Endothelial cell of umbilical vein (primary cell): Measurements from ENCODE around the gene CD164L2. TPM values are rescaled to one million over a fixed set of nuclear protein-coding genes. Genes with fewer than 3 reads are reported as not detected.

Experiments
- BruUV-seq: library from RNA; stranded (reverse); fragments of 400-500 nt; replicated peaks from 2 replicates; lab custom pipeline; 2021; lab: Mats Ljungman, UMichigan
- CTCF ChIA-PET: fragments of 300-600, 350-600 bp; sonication (Branson Sonifier 250); formaldehyde crosslinking; loops from one replicate; lab custom pipeline; 2021; ENCODE audit warnings: antibody characterized with exemption, inconsistent platforms; lab: Charles Lee
- POLR2A ChIA-PET: fragments of 300-600, 350-600 bp; sonication (Branson Sonifier 250); formaldehyde crosslinking; loops from one replicate; lab custom pipeline; 2021; ENCODE audit warnings: antibody characterized with exemption, inconsistent platforms; lab: Charles Lee
- DNase-seq: peaks from one replicate; pipeline ENCODE4 v3.0.0-alpha.2; 2011; ENCODE audit warnings: low read depth, low spot score
- FAIRE-seq: peaks from 2 replicates; lab custom pipeline; 2011; peaks lifted over from hg19 to GRCh38; lab: Jason Lieb, UNC
- H2AFZ ChIP-seq: 2 replicates; pipeline ENCODE4 v1.6.0; 2012; ENCODE audit warnings: low read depth, low read length, control low read depth, inconsistent platforms
- H3K27ac ChIP-seq: 2 replicates; pipeline ENCODE4 v1.5.1; 2011; ENCODE audit warnings: low read depth, mild to moderate bottlenecking, control low read depth, low read length, moderate library complexity; ENCODE audit not compliant: insufficient read depth
- H3K27me3 ChIP-seq, 2 experiments: 2 replicates each; pipeline versions ENCODE4 v1.6.0 to v1.6.1; 2011; ENCODE audit warnings: low read length in 2 of 2, mixed read lengths in 1 of 2; ENCODE audit not compliant: control insufficient read depth in 2 of 2, insufficient read depth in 2 of 2
- H3K36me3 ChIP-seq, 2 experiments: 2 replicates in 1 of 2; 3 replicates in 1 of 2; pipeline ENCODE4 v1.5.1; 2011; ENCODE audit warnings: low read length in 2 of 2, mild to moderate bottlenecking in 1 of 2, moderate library complexity in 1 of 2; ENCODE audit not compliant: control insufficient read depth in 2 of 2, insufficient read depth in 2 of 2; ENCODE audit errors: extremely low read depth in 1 of 2
- H3K4me1 ChIP-seq: 3 replicates; pipeline ENCODE4 v1.5.1; 2011; ENCODE audit warnings: mild to moderate bottlenecking, low read length; ENCODE audit not compliant: control insufficient read depth, insufficient read depth; ENCODE audit errors: extremely low read depth
- H3K4me2 ChIP-seq: 2 replicates; pipeline ENCODE4 v1.6.1; 2011; ENCODE audit warnings: low read length, control low read depth, mixed read lengths; ENCODE audit not compliant: insufficient read depth
- H3K4me3 ChIP-seq, 3 experiments: fragments of 200-600 bp in 1 of 3; sonication (generic), shearing (Covaris generic) in 1 of 3; replicated peaks in 1 of 3; 2 replicates each; pipeline ENCODE4 v1.5.1; 2011 to 2016; ENCODE audit warnings: control low read depth in 3 of 3, low read length in 3 of 3, mild to moderate bottlenecking in 2 of 3, inconsistent platforms in 1 of 3, low read depth in 1 of 3, moderate library complexity in 1 of 3; ENCODE audit not compliant: insufficient read depth in 1 of 3
- H3K79me2 ChIP-seq: 2 replicates; pipeline ENCODE4 v1.6.0; 2012; ENCODE audit warnings: low read length, inconsistent platforms; ENCODE audit not compliant: control insufficient read depth, insufficient read depth
- H3K9ac ChIP-seq: replicated peaks from 2 replicates; pipeline ENCODE3; 2011; ENCODE audit warnings: low read length, control low read depth; ENCODE audit not compliant: insufficient read depth; ENCODE audit errors: extremely low read depth
- H3K9me1 ChIP-seq: replicated peaks from 3 replicates; pipeline ENCODE4 v1.6.0; 2011; ENCODE audit warnings: mild to moderate bottlenecking, low read length; ENCODE audit not compliant: control insufficient read depth, insufficient read depth; ENCODE audit errors: extremely low read depth
- H3K9me3 ChIP-seq: replicated peaks from 2 replicates; pipeline ENCODE4 v1.5.1; 2012; ENCODE audit warnings: low read length, inconsistent platforms; ENCODE audit not compliant: control insufficient read depth, insufficient read depth
- H4K20me1 ChIP-seq: replicated peaks from 2 replicates; pipeline ENCODE3; 2011; ENCODE audit warnings: mild to moderate bottlenecking, low read length; ENCODE audit not compliant: control insufficient read depth, insufficient read depth; ENCODE audit errors: extremely low read depth
- EZH2 ChIP-seq: IDR thresholded peaks from 2 replicates; pipeline ENCODE4 v1.6.1; 2012; ENCODE audit warnings: borderline replicate concordance, low read depth, mild to moderate bottlenecking, moderate library complexity, low read length, inconsistent platforms; ENCODE audit not compliant: severe bottlenecking
- FOS ChIP-seq: IDR thresholded peaks from 2 replicates; pipeline ENCODE4 v1.6.1; 2011; ENCODE audit warnings: mild to moderate bottlenecking, low read length, moderate library complexity, borderline replicate concordance; ENCODE audit not compliant: insufficient read depth
- GATA2 ChIP-seq: IDR thresholded peaks from 2 replicates; pipeline ENCODE4 v1.7.0; 2011; ENCODE audit warnings: low read depth, mild to moderate bottlenecking, moderate library complexity, mixed read lengths, low read length; ENCODE audit not compliant: insufficient read length, insufficient read depth
- JUN ChIP-seq: IDR thresholded peaks from 2 replicates; pipeline ENCODE4 v1.6.1; 2011; ENCODE audit warnings: borderline replicate concordance, low read depth; ENCODE audit not compliant: insufficient read length, insufficient read depth
- MYC ChIP-seq: IDR thresholded peaks from one replicate; pipeline ENCODE4 v1.6.1; 2011; ENCODE audit warnings: mild to moderate bottlenecking, low read depth, low read length
- POLR2A ChIP-seq: IDR thresholded peaks from 2 replicates; pipeline ENCODE4 v1.6.1; 2012; ENCODE audit warnings: low read depth, mild to moderate bottlenecking, control low read depth, low read length
- POLR2AphosphoS5 ChIP-seq: IDR thresholded peaks from 2 replicates; pipeline ENCODE4 v1.6.1; 2012; ENCODE audit warnings: low read depth, mild to moderate bottlenecking, control low read depth, low read length, moderate library complexity; ENCODE audit not compliant: insufficient read depth
- dilution Hi-C: fragments of 300-500 bp; cut with MboI; formaldehyde crosslinking; loops from one replicate; pipeline ENCODE4 v1.15.0; 2019; ENCODE audit warnings: low sequenced_read_pairs; ENCODE audit not compliant: extremely low pct_ligation_motif_present
- intact Hi-C: fragments of 100-400 bp; cut with micrococcal nuclease; formaldehyde crosslinking; loops from one replicate; pipeline ENCODE4 v1.10.0; 2022
- polyA plus RNA-seq, 4 experiments: library from polyadenylated mRNA; depleted of rRNA in 3 of 4; stranded (reverse) in 3 of 4; unstranded in 1 of 4; fragments of >200 nt; gene quantifications; 2 replicates each; pipeline versions ENCODE4 v1.2.1 to v1.2.3, GENCODE V29; 2011 to 2012; ENCODE audit warnings: missing spikeins in 1 of 4
- total RNA-seq: library from RNA; stranded (reverse); gene quantifications from 2 replicates; pipeline ENCODE4 v1.2.3, GENCODE V29; 2021
- TF ChIP-seq, protein P1 (sequence below), 2 donors: IDR thresholded peaks; 1 replicate in 1 of 2; 2 replicates in 1 of 2; pipeline ENCODE4 v1.5.1; 2011; ENCODE audit warnings: low read length in 2 of 2, mild to moderate bottlenecking in 2 of 2, moderate library complexity in 2 of 2, control low read depth in 1 of 2, inconsistent platforms in 1 of 2, low read depth in 1 of 2; ENCODE audit not compliant: insufficient read depth in 1 of 2; ENCODE audit errors: extremely low read depth in 1 of 2
- TF ChIP-seq, protein P2 (sequence below): IDR thresholded peaks from 2 replicates; pipeline ENCODE4 v1.6.1; 2011; ENCODE audit not compliant: insufficient read depth, insufficient read length

CD164L2 gene
- total and polyA plus RNA-seq, 2 donors (not counting 3 experiments of a cell fraction or from before 2014, with no cell fraction given), result not detected

DNA sequence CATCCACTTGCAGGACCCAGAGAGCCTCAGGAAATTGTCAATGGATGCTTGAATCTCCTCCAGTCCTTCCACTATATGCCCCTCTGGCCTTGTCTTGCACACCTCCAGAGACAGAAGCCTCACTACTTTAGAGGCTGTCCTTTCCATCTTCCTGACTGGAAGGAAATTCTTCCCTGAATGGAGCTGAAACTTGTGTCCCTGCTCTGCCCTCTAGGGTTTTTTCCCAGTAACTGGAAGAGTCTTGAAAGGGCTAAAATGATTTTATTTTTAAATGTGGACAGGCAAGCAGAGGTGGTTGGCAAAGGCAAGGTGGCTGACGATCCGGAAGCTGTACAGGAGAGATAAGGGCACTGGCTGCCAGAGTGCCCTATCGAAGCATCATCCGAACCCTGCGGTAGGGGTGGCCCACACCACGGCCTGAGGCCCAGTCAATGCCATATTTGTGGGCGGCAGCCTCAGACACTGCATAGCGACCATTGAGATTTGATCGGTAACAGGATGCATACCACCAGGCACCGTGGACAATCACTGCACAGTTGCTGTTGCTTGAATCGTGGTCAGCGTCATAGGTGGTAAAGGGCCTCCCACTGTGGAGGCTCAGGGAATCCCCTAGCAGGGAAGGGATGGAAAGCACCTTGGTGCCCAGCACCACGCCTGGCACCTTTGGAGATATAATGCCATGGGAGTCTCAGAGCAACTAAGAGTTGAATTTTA lies 14.1 kb downstream of the CD164L2 start:
- intact Hi-C loops, result no loop called here
- FAIRE-seq (no peak), DNase-seq (no peak)
- Histone ChIP-seq H3K27me3 (no peaks in the 10 kb centered on the region), H2AFZ (no peak overlapping the region), H3K36me3 (no peaks in the 10 kb centered on the region), H3K4me2 (no peak overlapping the region), H3K9ac (no peak overlapping the region), H3K9me3 (no peaks in the 10 kb centered on the region), H3K79me2 (no peaks in the 10 kb centered on the region), H3K4me1 (peaks cover 15% of the 10 kb centered on the region), H3K27ac (no peak overlapping the region), H4K20me1 (no peaks in the 10 kb centered on the region), H3K9me1 (no peaks in the 10 kb centered on the region), H3K4me3 (no peak overlapping the region)
- dilution Hi-C loops, result no loop called here
- BruUV-seq, result no TSS peak
- POLR2A ChIA-PET, result interaction anchor here (0.7 kb wide), 1 partner anchor 24 kb away, joined by 6 read pairs; no protein-coding TSS in a partner anchor
- CTCF ChIA-PET, result interaction anchor here (0.6 to 6.8 kb wide), 17 partner anchors 9 to 324 kb away, joined by 3 to 57 read pairs (median 4); partner anchors contain the start of gene GPR3
- TF ChIP-seq POLR2A (no peak), MYC (no peak), EZH2 (no peak)

DNA sequence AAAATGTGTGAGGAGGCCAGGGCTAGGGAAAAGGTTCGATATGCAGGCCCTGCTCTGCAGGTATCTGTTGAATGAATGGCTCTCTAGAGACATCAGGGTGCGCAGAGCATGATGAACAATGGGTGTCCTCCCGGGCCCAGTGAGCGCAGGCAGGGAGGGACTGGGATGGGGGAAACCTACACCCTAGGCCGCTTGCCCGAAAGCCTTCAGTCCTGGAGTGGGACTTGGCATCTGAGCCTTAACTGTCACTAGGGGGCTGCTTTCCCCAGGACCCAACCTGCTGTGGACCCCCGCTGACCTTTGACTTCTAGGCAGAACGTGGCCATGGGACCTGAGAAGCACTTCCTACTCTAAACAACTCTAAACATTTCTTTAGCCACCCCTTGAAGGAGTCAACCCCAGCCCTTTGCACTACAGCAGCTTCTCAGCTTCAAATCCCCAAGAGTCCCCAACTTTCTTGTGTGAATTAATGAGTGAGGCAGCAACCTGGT lies 15.9 kb downstream of the CD164L2 start:
- H4K20me1 ChIP-seq, result no peaks in the 10 kb centered on the region
- peak overlapping the region; percentile 19 for H3K27ac ChIP-seq
- H3K27me3 ChIP-seq, result no peaks in the 10 kb centered on the region
- no peaks in the 10 kb centered on the region for H3K9me3 ChIP-seq
- ChIA-PET CTCF (interaction anchor here (0.7 to 6.8 kb wide), 15 partner anchors 8 to 237 kb away, joined by 3 to 57 read pairs (median 10); partner anchors contain the start of genes AHDC1, CD164L2, FCN3 and GPR3), POLR2A (no interaction called here)
- no peaks in the 10 kb centered on the region for H3K36me3 ChIP-seq
- DNase-seq (no peak), FAIRE-seq (no peak)
- H3K4me2 ChIP-seq, result peak overlapping the region; percentile 92
- peak overlapping the region in 2 of 3 experiments; percentile 62 to 81 for H3K4me3 ChIP-seq
- peak overlapping the region; percentile 94 for H2AFZ ChIP-seq
- no peaks in the 10 kb centered on the region for H3K79me2 ChIP-seq
- peaks cover 15% of the 10 kb centered on the region for H3K4me1 ChIP-seq
- no peak for TF ChIP-seq EZH2
- no peak for TF ChIP-seq FOS
- no peak for TF ChIP-seq JUN
- TF ChIP-seq POLR2A, result no peak
- no peak for TF ChIP-seq MYC
- TF ChIP-seq, protein P1, sequence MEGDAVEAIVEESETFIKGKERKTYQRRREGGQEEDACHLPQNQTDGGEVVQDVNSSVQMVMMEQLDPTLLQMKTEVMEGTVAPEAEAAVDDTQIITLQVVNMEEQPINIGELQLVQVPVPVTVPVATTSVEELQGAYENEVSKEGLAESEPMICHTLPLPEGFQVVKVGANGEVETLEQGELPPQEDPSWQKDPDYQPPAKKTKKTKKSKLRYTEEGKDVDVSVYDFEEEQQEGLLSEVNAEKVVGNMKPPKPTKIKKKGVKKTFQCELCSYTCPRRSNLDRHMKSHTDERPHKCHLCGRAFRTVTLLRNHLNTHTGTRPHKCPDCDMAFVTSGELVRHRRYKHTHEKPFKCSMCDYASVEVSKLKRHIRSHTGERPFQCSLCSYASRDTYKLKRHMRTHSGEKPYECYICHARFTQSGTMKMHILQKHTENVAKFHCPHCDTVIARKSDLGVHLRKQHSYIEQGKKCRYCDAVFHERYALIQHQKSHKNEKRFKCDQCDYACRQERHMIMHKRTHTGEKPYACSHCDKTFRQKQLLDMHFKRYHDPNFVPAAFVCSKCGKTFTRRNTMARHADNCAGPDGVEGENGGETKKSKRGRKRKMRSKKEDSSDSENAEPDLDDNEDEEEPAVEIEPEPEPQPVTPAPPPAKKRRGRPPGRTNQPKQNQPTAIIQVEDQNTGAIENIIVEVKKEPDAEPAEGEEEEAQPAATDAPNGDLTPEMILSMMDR (IDR thresholded peaks at IDR 0.05; ENCODE audit: extremely low read depth in 1 of 2, insufficient read depth in 1 of 2, low read depth in 1 of 2, low read length in 2 of 2), result no peak
- TF ChIP-seq POLR2AphosphoS5, result no peak
- TF ChIP-seq GATA2, result no peak
- TF ChIP-seq, protein P2, sequence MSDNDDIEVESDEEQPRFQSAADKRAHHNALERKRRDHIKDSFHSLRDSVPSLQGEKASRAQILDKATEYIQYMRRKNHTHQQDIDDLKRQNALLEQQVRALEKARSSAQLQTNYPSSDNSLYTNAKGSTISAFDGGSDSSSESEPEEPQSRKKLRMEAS, result no peak
- peak overlapping the region; percentile 83 for H3K9ac ChIP-seq
- intact Hi-C loops (no loop called here), dilution Hi-C loops (no loop called here)
- BruUV-seq, result no TSS peak
- H3K9me1 ChIP-seq, result no peaks in the 10 kb centered on the region
